Neural progenitor cell (in vitro differentiated cells): ENCODE results near the gene TMIE.

Source experiments
- EZH2phosphoT487 ChIP-seq: fragments of 200-600 bp; sonication (generic); IDR thresholded peaks from 2 replicates; pipeline ENCODE4 v1.6.1; 2017; ENCODE audit warnings: antibody characterized with exemption
- TF ChIP-seq, protein P1 (sequence below): fragments of 200-600 bp; sonication (generic); IDR thresholded peaks from 2 replicates; pipeline ENCODE4 v1.5.1; 2017; ENCODE audit warnings: antibody characterized with exemption, mild to moderate bottlenecking

DNA sequence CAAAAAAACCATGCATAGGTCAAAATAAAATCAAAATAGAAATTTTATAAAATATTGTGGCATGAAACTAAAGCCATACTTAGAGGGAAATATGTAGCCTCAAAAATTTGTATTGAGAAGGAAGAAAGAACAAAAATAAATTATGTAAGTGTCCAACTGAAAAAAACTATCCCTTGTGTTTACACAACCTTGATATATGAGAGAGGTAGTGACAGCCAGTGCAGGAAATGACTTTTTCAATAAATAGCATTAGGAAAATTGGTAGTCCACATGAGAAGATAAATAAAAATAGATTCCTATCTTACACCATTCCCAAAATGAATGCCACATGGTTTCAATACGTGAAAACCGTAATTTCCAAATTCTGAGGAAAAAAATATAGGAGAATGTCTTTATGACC, 29.6 kb downstream of the TMIE start:
- TF ChIP-seq, protein P1, sequence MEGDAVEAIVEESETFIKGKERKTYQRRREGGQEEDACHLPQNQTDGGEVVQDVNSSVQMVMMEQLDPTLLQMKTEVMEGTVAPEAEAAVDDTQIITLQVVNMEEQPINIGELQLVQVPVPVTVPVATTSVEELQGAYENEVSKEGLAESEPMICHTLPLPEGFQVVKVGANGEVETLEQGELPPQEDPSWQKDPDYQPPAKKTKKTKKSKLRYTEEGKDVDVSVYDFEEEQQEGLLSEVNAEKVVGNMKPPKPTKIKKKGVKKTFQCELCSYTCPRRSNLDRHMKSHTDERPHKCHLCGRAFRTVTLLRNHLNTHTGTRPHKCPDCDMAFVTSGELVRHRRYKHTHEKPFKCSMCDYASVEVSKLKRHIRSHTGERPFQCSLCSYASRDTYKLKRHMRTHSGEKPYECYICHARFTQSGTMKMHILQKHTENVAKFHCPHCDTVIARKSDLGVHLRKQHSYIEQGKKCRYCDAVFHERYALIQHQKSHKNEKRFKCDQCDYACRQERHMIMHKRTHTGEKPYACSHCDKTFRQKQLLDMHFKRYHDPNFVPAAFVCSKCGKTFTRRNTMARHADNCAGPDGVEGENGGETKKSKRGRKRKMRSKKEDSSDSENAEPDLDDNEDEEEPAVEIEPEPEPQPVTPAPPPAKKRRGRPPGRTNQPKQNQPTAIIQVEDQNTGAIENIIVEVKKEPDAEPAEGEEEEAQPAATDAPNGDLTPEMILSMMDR, result no peak
- no peak for TF ChIP-seq EZH2phosphoT487
